GM12874 (cell line): ENCODE results near the gene ZNF280B.

ENCODE experiments used
- TF ChIP-seq, protein P1 (sequence below): IDR thresholded peaks from 2 replicates; pipeline ENCODE4 v1.5.1; 2011; ENCODE audit warnings: low read depth, mild to moderate bottlenecking, control low read depth, low read length, moderate library complexity; ENCODE audit not compliant: insufficient read depth

The ZNF280B gene

DNA sequence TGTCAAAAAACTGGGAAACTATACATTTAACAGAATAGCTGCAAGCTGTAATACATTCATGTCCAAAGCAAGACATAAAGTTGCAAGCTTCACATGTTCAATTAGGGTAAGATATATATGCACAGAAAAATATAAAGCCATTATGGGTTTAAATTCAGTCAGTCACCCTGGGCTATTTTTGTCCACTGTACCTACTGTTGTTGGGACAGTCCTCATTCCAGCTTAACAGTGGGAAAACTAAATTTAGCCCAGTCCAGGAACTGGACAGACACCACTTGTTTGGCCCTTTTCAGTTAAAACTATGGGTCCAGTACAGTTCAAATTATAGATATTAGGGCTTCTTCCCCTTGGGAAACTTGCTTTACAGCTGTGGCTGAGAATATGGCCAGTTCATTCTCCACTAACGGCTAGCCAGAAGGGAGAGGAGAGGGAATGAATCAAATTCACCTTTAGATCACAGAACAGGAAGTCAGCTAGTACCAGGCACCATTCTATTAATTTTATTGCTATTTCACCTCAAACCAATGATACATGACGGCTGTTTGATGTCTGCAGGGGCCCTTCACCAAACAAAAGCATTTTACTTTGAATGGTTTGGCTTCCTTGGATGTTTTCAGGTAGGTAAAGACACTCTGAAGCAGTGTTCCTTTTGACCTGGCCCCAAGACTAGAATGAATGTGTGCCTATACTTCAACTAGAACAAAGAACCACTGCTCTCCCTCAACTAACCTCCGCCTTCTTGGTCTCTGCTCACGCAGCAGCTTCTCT, 22.2 kb downstream of the ZNF280B start:
- TF ChIP-seq, protein P1, sequence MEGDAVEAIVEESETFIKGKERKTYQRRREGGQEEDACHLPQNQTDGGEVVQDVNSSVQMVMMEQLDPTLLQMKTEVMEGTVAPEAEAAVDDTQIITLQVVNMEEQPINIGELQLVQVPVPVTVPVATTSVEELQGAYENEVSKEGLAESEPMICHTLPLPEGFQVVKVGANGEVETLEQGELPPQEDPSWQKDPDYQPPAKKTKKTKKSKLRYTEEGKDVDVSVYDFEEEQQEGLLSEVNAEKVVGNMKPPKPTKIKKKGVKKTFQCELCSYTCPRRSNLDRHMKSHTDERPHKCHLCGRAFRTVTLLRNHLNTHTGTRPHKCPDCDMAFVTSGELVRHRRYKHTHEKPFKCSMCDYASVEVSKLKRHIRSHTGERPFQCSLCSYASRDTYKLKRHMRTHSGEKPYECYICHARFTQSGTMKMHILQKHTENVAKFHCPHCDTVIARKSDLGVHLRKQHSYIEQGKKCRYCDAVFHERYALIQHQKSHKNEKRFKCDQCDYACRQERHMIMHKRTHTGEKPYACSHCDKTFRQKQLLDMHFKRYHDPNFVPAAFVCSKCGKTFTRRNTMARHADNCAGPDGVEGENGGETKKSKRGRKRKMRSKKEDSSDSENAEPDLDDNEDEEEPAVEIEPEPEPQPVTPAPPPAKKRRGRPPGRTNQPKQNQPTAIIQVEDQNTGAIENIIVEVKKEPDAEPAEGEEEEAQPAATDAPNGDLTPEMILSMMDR, result no peak

DNA sequence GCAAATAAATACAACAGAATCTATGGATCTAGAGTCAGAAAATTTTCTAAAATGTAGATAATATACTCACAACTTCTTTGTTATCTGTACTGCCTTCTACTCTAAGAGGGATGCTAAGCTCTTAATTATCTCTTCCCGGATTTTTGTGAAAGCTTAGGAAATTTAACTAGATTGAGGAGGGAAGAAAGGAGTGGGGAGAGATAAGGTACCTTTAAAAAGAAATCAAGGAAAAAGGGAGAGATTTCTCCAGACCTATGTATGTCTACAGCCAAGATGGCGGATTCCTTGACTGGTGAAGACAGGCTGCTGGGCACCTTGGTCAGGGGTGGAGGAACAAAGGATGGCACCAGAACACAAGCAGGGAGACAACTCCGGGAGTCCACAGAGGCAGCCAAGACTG, 23.0 kb downstream of the ZNF280B start:
- TF ChIP-seq, protein P1, result no peak

DNA sequence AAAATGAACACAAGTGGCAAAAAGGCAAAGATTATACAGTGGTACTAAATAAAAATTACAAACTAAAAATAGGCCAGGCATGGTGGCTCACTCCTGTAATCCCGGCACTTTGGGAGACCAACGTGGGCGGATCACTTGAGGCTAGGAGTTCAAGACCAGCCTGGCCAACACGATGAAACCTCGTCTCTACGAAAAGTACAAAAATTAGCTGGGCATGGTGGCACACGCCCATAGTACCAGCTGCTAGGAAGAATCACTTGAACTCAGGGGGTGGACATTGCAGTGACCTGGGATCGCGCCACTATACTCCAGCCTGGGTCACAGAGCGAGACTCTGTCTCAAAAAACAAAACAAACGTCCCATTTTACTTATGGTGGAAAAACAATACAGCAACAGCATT, 24.5 kb downstream of the ZNF280B start:
- TF ChIP-seq, protein P1, result no peak

DNA sequence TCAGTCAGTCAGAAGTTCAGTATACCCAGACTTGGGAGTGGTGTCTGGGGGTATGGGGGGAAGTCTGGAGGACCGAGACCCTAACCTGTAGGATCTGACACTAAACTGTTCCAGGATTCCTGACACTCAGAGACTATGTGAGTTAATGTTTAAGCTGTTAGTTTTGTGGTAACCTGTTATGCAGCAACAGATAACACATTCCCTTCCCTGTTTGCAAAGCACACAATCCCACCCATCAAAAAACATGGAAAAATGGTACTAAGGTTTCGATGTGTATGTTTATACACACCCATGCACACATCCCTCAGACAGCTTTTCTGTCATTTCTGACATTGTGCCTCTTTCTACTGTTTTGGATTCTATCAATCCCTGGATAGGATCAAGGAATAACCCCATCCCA, 27.6 kb downstream of the ZNF280B start:
- TF ChIP-seq, protein P1, result no peak

DNA sequence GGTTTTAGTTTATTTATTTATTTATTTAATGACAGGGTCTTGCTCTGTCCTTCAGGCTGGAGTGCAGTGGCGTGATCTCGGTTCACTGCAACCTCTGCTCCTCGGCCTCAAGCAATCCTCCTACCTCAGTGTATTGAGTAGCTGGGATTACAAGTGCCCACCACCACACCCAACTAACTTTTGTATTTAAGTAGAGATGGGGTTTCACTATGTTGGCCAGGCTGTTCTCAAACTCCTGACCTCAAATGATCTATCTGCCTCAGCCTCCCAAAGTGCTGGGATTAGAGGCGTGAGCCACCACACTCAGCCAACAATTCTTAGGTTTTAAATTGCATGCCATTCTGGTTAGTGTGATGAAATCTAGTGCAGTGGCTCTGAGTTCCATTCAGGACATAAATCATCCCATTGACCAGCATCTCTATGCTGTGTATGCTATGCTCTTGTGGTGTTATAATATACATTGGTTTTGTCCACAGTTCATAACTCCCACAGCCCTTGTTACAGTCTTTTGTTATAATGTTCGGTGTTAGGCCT, 28.5 kb downstream of the ZNF280B start:
- TF ChIP-seq, protein P1, result no peak

DNA sequence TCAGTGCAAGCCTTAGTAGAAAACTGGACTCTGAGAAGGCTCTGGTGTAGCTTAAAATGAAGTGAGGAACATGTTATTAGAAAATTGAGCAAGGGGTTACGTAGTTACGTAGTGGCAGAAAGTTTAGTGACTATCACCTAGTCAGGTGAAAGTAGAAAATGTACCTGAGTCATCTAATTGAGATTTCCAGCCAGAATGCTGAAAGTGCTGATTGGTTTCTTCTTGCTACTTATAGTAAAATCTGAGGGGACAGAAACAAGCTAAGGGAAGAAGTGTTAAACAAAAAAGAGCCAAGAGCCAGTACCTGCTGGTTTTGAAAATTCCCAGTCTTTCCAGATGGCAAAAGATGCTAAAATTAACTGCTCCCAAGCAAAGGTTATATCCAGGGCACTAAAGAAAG, 29.4 kb downstream of the ZNF280B start:
- TF ChIP-seq, protein P1, result no peak

DNA sequence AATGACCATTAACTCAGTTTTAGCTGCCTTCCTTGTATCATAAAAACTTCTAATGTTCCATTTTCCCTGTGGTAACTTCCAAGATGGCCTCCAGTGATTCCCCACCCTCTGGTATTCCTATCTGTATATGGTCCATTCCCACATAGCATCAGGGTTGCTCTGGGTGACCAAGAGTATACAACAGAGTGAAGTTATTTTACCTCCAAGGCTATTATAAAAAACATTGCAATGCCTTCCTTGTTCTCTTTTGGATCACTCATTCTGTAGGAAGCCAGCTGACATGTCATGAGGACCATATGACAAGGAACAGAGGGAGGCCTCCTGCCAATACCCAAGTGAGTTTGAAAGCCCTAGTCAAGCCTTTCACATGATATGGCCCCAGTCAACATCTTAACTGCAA, 30.1 kb downstream of the ZNF280B start:
- TF ChIP-seq, protein P1, result no peak
